Testis (tissue), 2 donors: Measurements from ENCODE around the gene ME3.

Experiments
- POLR2A ChIP-seq: fragments of 450-650 bp; IDR thresholded peaks from one replicate; pipeline ENCODE4 v1.6.1; 2017; ENCODE audit warnings: antibody characterized with exemption, mild to moderate bottlenecking, moderate library complexity
- TF ChIP-seq, protein P1 (sequence below), 3 experiments: fragments of 450-650 bp in 2 of 3; fragments of 200-600 bp in 1 of 3; sonication (generic) in 1 of 3; IDR thresholded peaks; one replicate each; pipeline ENCODE4 v1.5.1; 2016 to 2019; ENCODE audit warnings: antibody characterized with exemption in 3 of 3, mild to moderate bottlenecking in 2 of 3, moderate library complexity in 1 of 3

GRCh38 chr11:86722006-86722405 lies 49.6 kb upstream of the ME3 start:
- TF ChIP-seq, protein P1, sequence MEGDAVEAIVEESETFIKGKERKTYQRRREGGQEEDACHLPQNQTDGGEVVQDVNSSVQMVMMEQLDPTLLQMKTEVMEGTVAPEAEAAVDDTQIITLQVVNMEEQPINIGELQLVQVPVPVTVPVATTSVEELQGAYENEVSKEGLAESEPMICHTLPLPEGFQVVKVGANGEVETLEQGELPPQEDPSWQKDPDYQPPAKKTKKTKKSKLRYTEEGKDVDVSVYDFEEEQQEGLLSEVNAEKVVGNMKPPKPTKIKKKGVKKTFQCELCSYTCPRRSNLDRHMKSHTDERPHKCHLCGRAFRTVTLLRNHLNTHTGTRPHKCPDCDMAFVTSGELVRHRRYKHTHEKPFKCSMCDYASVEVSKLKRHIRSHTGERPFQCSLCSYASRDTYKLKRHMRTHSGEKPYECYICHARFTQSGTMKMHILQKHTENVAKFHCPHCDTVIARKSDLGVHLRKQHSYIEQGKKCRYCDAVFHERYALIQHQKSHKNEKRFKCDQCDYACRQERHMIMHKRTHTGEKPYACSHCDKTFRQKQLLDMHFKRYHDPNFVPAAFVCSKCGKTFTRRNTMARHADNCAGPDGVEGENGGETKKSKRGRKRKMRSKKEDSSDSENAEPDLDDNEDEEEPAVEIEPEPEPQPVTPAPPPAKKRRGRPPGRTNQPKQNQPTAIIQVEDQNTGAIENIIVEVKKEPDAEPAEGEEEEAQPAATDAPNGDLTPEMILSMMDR (IDR thresholded peaks at IDR 0.05) = no peak
- no peak for TF ChIP-seq POLR2A
